Astrocyte (in vitro differentiated cells and primary cell): ENCODE data around the gene KIAA0319L. TPM values are rescaled to one million over a fixed set of nuclear protein-coding genes. Genes with fewer than 3 reads are reported as not detected.

ENCODE experiments used
- DNase-seq: peaks from one replicate; pipeline ENCODE4 v3.0.0-alpha.2; 2010; ENCODE audit warnings: low read depth
- FAIRE-seq: peaks from 2 replicates; lab custom pipeline; 2011; peaks lifted over from hg19 to GRCh38; lab: Jason Lieb, UNC
- H2AFZ ChIP-seq: 2 replicates; pipeline ENCODE4 v1.6.0; 2012; ENCODE audit warnings: low read depth, low read length, inconsistent platforms
- H3K27ac ChIP-seq: 2 replicates; pipeline ENCODE4 v1.5.1; 2011; ENCODE audit warnings: low read depth, low read length, inconsistent platforms
- H3K27me3 ChIP-seq: 2 replicates; pipeline ENCODE4 v1.6.0; 2011; ENCODE audit warnings: low read length, inconsistent platforms; ENCODE audit not compliant: insufficient read depth
- H3K36me3 ChIP-seq: 2 replicates; pipeline ENCODE4 v1.5.1; 2011; ENCODE audit warnings: low read length, inconsistent platforms; ENCODE audit not compliant: insufficient read depth
- H3K4me1 ChIP-seq: 2 replicates; pipeline ENCODE4 v1.5.1; 2011; ENCODE audit warnings: low read length, inconsistent platforms; ENCODE audit not compliant: insufficient read depth
- H3K4me2 ChIP-seq: 2 replicates; pipeline ENCODE4 v1.6.0; 2012; ENCODE audit warnings: low read length, inconsistent platforms
- H3K4me3 ChIP-seq: 2 replicates; pipeline ENCODE4 v1.5.1; 2011; ENCODE audit warnings: low read depth, mild to moderate bottlenecking, low read length, inconsistent platforms; ENCODE audit not compliant: insufficient read depth
- H3K79me2 ChIP-seq: 2 replicates; pipeline ENCODE4 v1.6.0; 2012; ENCODE audit warnings: mild to moderate bottlenecking, low read length, inconsistent platforms; ENCODE audit not compliant: insufficient read depth
- H3K9ac ChIP-seq: 2 replicates; pipeline ENCODE4 v1.6.0; 2012; ENCODE audit warnings: mild to moderate bottlenecking, low read length, inconsistent platforms
- H3K9me3 ChIP-seq: 2 replicates; pipeline ENCODE4 v1.5.1; 2012; ENCODE audit warnings: low read depth, mild to moderate bottlenecking, low read length, inconsistent platforms; ENCODE audit not compliant: insufficient read depth
- H4K20me1 ChIP-seq: 2 replicates; pipeline ENCODE4 v1.6.0; 2012; ENCODE audit warnings: low read length, inconsistent platforms; ENCODE audit not compliant: insufficient read depth
- H3K27ac Mint-ChIP-seq: one replicate; pipeline ENCODE4 v1.8.0; 2021; ENCODE audit warnings: mild to moderate bottlenecking, mixed read lengths; ENCODE audit not compliant: unreplicated experiment
- H3K27me3 Mint-ChIP-seq: one replicate; pipeline ENCODE4 v1.8.0; 2021; ENCODE audit warnings: low read depth, mixed read lengths; ENCODE audit not compliant: unreplicated experiment
- H3K36me3 Mint-ChIP-seq: one replicate; pipeline ENCODE4 v1.8.0; 2021; ENCODE audit warnings: low read depth, mixed read lengths; ENCODE audit not compliant: unreplicated experiment
- H3K4me1 Mint-ChIP-seq: one replicate; pipeline ENCODE4 v1.8.0; 2021; ENCODE audit warnings: low read depth, mixed read lengths; ENCODE audit not compliant: unreplicated experiment
- H3K4me3 Mint-ChIP-seq: one replicate; pipeline ENCODE4 v1.8.0; 2021; ENCODE audit warnings: mild to moderate bottlenecking, moderate library complexity, mixed read lengths; ENCODE audit not compliant: unreplicated experiment
- H3K9me3 Mint-ChIP-seq: one replicate; pipeline ENCODE4 v1.8.0; 2021; ENCODE audit warnings: mild to moderate bottlenecking, mixed read lengths; ENCODE audit not compliant: unreplicated experiment
- CTCF ChIP-seq: IDR thresholded peaks from 2 replicates; pipeline ENCODE4 v1.5.1; 2011; ENCODE audit warnings: low read depth, mild to moderate bottlenecking, inconsistent platforms, low read length, moderate library complexity; ENCODE audit not compliant: insufficient read depth
- EZH2 ChIP-seq: IDR thresholded peaks from 2 replicates; pipeline ENCODE4 v1.6.1; 2012; ENCODE audit warnings: mild to moderate bottlenecking, low read length, inconsistent platforms; ENCODE audit not compliant: insufficient read depth
- total RNA-seq: library from RNA; stranded (reverse); gene quantifications from 2 replicates; pipeline ENCODE4 v1.2.1, GENCODE V29; 2021

The KIAA0319L gene
- total RNA-seq, 1 donor from 2014 or later = 42.5 TPM

GRCh38 chr1:35597870-35598269 lies 40.7 kb upstream of the KIAA0319L start:
- no peaks in the 10 kb centered on the region for H3K79me2 ChIP-seq
- H3K27me3 Mint-ChIP-seq = peaks cover 2% of the 10 kb centered on the region
- no peaks in the 10 kb centered on the region for H3K27me3 ChIP-seq
- peaks cover 2% of the 10 kb centered on the region for H3K9me3 Mint-ChIP-seq
- TF ChIP-seq CTCF (no peak), EZH2 (no peak)
- H3K4me3 ChIP-seq = no peak overlapping the region
- no peak overlapping the region for H3K27ac Mint-ChIP-seq
- H3K4me2 ChIP-seq = no peak overlapping the region
- no peaks in the 10 kb centered on the region for H3K4me1 ChIP-seq
- no peak overlapping the region for H3K9ac ChIP-seq
- H4K20me1 ChIP-seq = no peaks in the 10 kb centered on the region
- DNase-seq (no peak), FAIRE-seq (no peak)
- H3K4me3 Mint-ChIP-seq = no peak overlapping the region
- no peak overlapping the region for H2AFZ ChIP-seq
- H3K36me3 ChIP-seq = peaks cover 10% of the 10 kb centered on the region
- no peak overlapping the region for H3K27ac ChIP-seq
- peaks cover 6% of the 10 kb centered on the region for H3K36me3 Mint-ChIP-seq
- H3K4me1 Mint-ChIP-seq = peaks cover 9% of the 10 kb centered on the region
- no peaks in the 10 kb centered on the region for H3K9me3 ChIP-seq

- FAIRE-seq (no peak), DNase-seq (no peak)
- no peak for TF ChIP-seq EZH2
- TF ChIP-seq CTCF = no peak
Observed at GRCh38 chr1:35595684-35596083, 38.5 kb upstream of the KIAA0319L start.

GRCh38 chr1:35594005-35594760 lies 37.0 kb upstream of the KIAA0319L start:
- no peak for TF ChIP-seq CTCF
- TF ChIP-seq EZH2 = no peak
- Histone ChIP-seq H3K79me2 (no peaks in the 10 kb centered on the region), H3K27ac (no peak overlapping the region), H3K36me3 (no peaks in the 10 kb centered on the region), H3K4me3 (no peak overlapping the region), H3K9ac (no peak overlapping the region), H2AFZ (no peak overlapping the region), H4K20me1 (no peaks in the 10 kb centered on the region), H3K9me3 (no peaks in the 10 kb centered on the region), H3K4me2 (no peak overlapping the region), H3K4me1 (no peaks in the 10 kb centered on the region), H3K27me3 (no peaks in the 10 kb centered on the region)
- Mint-ChIP-seq H3K4me1 (peaks cover 9% of the 10 kb centered on the region), H3K4me3 (no peak overlapping the region), H3K9me3 (peaks cover 2% of the 10 kb centered on the region), H3K36me3 (peaks cover 9% of the 10 kb centered on the region), H3K27ac (peak overlapping the region; percentile 5), H3K27me3 (peaks cover 8% of the 10 kb centered on the region)
- DNase-seq (no peak), FAIRE-seq (no peak)

More at GRCh38 chr1:35595684-35596083, 38.5 kb upstream of the KIAA0319L start:
- Histone ChIP-seq H3K79me2 (no peaks in the 10 kb centered on the region), H3K4me2 (no peak overlapping the region), H3K27me3 (no peaks in the 10 kb centered on the region), H2AFZ (no peak overlapping the region), H4K20me1 (no peaks in the 10 kb centered on the region), H3K9ac (no peak overlapping the region), H3K27ac (no peak overlapping the region), H3K4me1 (no peaks in the 10 kb centered on the region), H3K36me3 (no peaks in the 10 kb centered on the region), H3K4me3 (no peak overlapping the region), H3K9me3 (no peaks in the 10 kb centered on the region)
- H3K9me3 Mint-ChIP-seq = peaks cover 2% of the 10 kb centered on the region
- no peak overlapping the region for H3K27ac Mint-ChIP-seq
- peaks cover 6% of the 10 kb centered on the region for H3K36me3 Mint-ChIP-seq
- H3K4me1 Mint-ChIP-seq = peaks cover 9% of the 10 kb centered on the region
- peaks cover 2% of the 10 kb centered on the region for H3K27me3 Mint-ChIP-seq
- H3K4me3 Mint-ChIP-seq = no peak overlapping the region
